CD4-positive, alpha-beta T cell treated with Interleukin-17A for 1 hour (primary cell): Measurements from ENCODE around the gene SERTM1.

Experiments used
- DNase-seq: peaks from one replicate; pipeline ENCODE4 v3.0.0-alpha.2; 2020

Gene SERTM1

GRCh38 chr13:36673838-36674326 is at the start of gene SERTM1:
Gene SERTM1 (plus strand): TSS chr13:36674020. CDS start chr13:36695079, 21,059 bp downstream.
- no peak for DNase-seq

- no peak for DNase-seq
Observed at GRCh38 chr13:36628377-36629056, 45.3 kb upstream of the SERTM1 start.

GRCh38 chr13:36629057-36629385 is 44.8 kb upstream of the SERTM1 start:
- DNase-seq, result no peak

GRCh38 chr13:36630181-36630803 is 43.5 kb upstream of the SERTM1 start:
- no peak for DNase-seq

GRCh38 chr13:36639610-36640009 is 34.2 kb upstream of the SERTM1 start:
- DNase-seq, result no peak

GRCh38 chr13:36650611-36651010 is 23.2 kb upstream of the SERTM1 start:
- DNase-seq, result no peak

GRCh38 chr13:36665630-36666029 is 8.2 kb upstream of the SERTM1 start:
- DNase-seq, result no peak

- no peak for DNase-seq
Observed at GRCh38 chr13:36666477-36667229, 7.2 kb upstream of the SERTM1 start.

- no peak for DNase-seq
Observed at GRCh38 chr13:36668316-36668715, 5.5 kb upstream of the SERTM1 start.

- no peak for DNase-seq
Observed at GRCh38 chr13:36673352-36673751, 468 bp upstream of the SERTM1 start.

- no peak for DNase-seq
Observed at GRCh38 chr13:36674337-36675212, 755 bp downstream of the SERTM1 start.

GRCh38 chr13:36675213-36675536 is 1.4 kb downstream of the SERTM1 start:
- DNase-seq, result no peak

GRCh38 chr13:36680913-36681312 is 7.1 kb downstream of the SERTM1 start:
- DNase-seq, result no peak

GRCh38 chr13:36681894-36682624 is 8.2 kb downstream of the SERTM1 start:
- DNase-seq, result no peak

- DNase-seq, result no peak
Observed at GRCh38 chr13:36683701-36684100, 9.9 kb downstream of the SERTM1 start.

GRCh38 chr13:36685927-36686326 is 12.1 kb downstream of the SERTM1 start:
- DNase-seq, result no peak

GRCh38 chr13:36696410-36697010 is 22.7 kb downstream of the SERTM1 start:
- no peak for DNase-seq

GRCh38 chr13:36700170-36700569 is 26.4 kb downstream of the SERTM1 start:
- no peak for DNase-seq

GRCh38 chr13:36706755-36707154 is 32.9 kb downstream of the SERTM1 start:
- no peak for DNase-seq

GRCh38 chr13:36709136-36709890 is 35.5 kb downstream of the SERTM1 start:
- DNase-seq, result no peak

- DNase-seq, result no peak
Observed at GRCh38 chr13:36710396-36710795, 36.6 kb downstream of the SERTM1 start.
